ENCODE results near the gene ATP1A3. TPM values are rescaled to one million over a fixed set of nuclear protein-coding genes. Genes with fewer than 3 reads are reported as not detected.

The ATP1A3 gene
- total and polyA plus RNA-seq, 2 of the 13 experiments (the other 11 are each of a cell fraction or from before 2014, with no cell fraction given) = 0.01 to 0.04 TPM

DNA sequence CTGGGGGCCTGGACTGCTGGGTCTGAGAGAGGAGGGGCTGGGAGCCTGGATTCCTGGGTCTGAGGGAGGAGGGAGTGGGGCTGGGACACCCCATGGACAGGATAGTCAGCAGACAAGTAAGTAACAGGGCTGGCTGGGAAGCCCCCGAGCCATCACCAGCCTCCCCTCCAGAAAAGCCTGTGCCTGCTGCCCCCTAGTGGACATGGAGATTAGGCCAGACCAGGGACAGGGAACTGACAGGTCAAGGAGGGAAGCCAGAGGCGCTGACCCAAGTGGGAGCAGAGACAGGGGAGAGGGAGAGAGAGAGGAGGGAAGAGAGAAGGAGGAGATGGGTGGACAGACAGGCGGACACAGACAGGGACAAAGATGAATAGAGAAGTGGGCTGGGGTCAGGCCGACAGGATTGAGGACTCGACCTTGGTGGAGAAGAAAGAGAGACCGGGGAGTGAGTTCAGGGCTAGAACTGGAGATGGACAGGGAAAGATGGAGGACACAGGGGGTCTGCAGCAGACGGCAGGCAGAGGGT lies 59.1 kb downstream of the ATP1A3 start:
- WGBS (ENCODE audit: low lambda C conversion rate) = 31% methylated on average over 7 of the region's 7 CpGs
- Histone ChIP-seq H3K9me3 (ENCODE audit: low read length) (no peaks in the 10 kb centered on the region), H2AFZ (ENCODE audit: low read length) (no peak overlapping the region), H3K9ac (ENCODE audit: insufficient read depth, low read depth, low read length) (no peak overlapping the region), H3K79me2 (ENCODE audit: insufficient read depth, low read length) (no peaks in the 10 kb centered on the region), H3K4me1 (ENCODE audit: insufficient read depth, low read length) (no peaks in the 10 kb centered on the region), H3K36me3 (replicated peaks in 1 of 2; ENCODE audit: control insufficient read depth in 1 of 2, insufficient read depth in 2 of 2, low read length in 2 of 2) (no peaks in the 10 kb centered on the region), H4K20me1 (ENCODE audit: insufficient read depth, low read length) (peaks cover 6% of the 10 kb centered on the region; the same call in 1 of the 2 replicates), H3K27me3 (ENCODE audit: control insufficient read depth in 1 of 2, insufficient read depth in 2 of 2, low read length in 2 of 2) (peaks cover 12 to 76% of the 10 kb centered on the region in 2 experiments; a peak in 4 of 5 replicates), H3K4me3 (replicated peaks in 1 of 3; ENCODE audit: insufficient read depth in 1 of 3, low read depth in 2 of 3, low read length in 3 of 3) (no peak overlapping the region), H3K4me2 (ENCODE audit: low read depth, low read length) (no peak overlapping the region), H3K27ac (ENCODE audit: extremely low read length, insufficient read depth, low read length) (no peak overlapping the region)
- BruUV-seq (replicated peaks) = no TSS peak
- in situ Hi-C loops (cut with HindIII; ENCODE audit: extremely low pct_ligation_motif_present, low pct_unique_long_range_greater_than_20kb) (loop anchor here (10.0 kb wide), 1 partner anchor 50 kb away; the partner anchor contains the start of gene ARHGEF1), intact Hi-C loops (cut with micrococcal nuclease; ENCODE audit: unreplicated experiment) (loop anchor here (2.0 kb wide), 1 partner anchor 62 kb away; no protein-coding TSS in a partner anchor)
- peak; percentile 30 for FAIRE-seq
- peak; percentile 80 for ATAC-seq
- peak; percentile 58 for DNase-seq (ENCODE audit: low spot score)
- ChIA-PET POLR2A (no interaction called here), CTCF (ENCODE audit: low intra/inter-chr PET ratio, low total read pairs) (interaction anchor here (0.8 to 2.4 kb wide), 4 partner anchors 47 to 76 kb away, joined by 3 to 13 read pairs (median 4); partner anchors contain the start of gene CD79A)
- peak; percentile 43 for TF ChIP-seq XRCC5 (optimal IDR thresholded peaks at IDR 0.05; ENCODE audit: low read length)
- TF ChIP-seq, protein P1, sequence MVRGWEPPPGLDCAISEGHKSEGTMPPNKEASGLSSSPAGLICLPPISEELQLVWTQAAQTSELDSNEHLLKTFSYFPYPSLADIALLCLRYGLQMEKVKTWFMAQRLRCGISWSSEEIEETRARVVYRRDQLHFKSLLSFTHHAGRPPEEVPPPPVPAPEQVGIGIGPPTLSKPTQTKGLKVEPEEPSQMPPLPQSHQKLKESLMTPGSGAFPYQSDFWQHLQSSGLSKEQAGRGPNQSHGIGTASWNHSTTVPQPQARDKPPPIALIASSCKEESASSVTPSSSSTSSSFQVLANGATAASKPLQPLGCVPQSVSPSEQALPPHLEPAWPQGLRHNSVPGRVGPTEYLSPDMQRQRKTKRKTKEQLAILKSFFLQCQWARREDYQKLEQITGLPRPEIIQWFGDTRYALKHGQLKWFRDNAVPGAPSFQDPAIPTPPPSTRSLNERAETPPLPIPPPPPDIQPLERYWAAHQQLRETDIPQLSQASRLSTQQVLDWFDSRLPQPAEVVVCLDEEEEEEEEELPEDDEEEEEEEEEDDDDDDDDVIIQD (CRISPR knock-in tag; IDR thresholded peaks at IDR 0.05; ENCODE audit: low read depth) = no peak
- no peak for TF ChIP-seq ZFYVE20 (CRISPR knock-in tag; IDR thresholded peaks at IDR 0.05; ENCODE audit: borderline replicate concordance, low read depth)
- no peak for TF ChIP-seq NR2F6 (IDR thresholded peaks at IDR 0.05)
- peak; percentile 36; the same call in 1 of the 2 replicates for TF ChIP-seq NR2F6 (CRISPR knock-in tag; IDR thresholded peaks at IDR 0.05)
- peak; percentile 53 for TF ChIP-seq SMC3 (IDR thresholded peaks at IDR 0.05; ENCODE audit: low read length)
- no peak for TF ChIP-seq KDM2A (CRISPR knock-in tag; IDR thresholded peaks at IDR 0.05; ENCODE audit: borderline replicate concordance, low read depth)
- no peak for TF ChIP-seq ZNF362 (CRISPR knock-in tag; IDR thresholded peaks at IDR 0.05; ENCODE audit: borderline replicate concordance)
- peak; percentile 26; the same call in 1 of the 2 replicates for TF ChIP-seq SALL1 (CRISPR knock-in tag; IDR thresholded peaks at IDR 0.05)
- no peak for TF ChIP-seq KLF6 (CRISPR knock-in tag; IDR thresholded peaks at IDR 0.05)
- no peak for TF ChIP-seq ZBED4 (CRISPR knock-in tag; IDR thresholded peaks at IDR 0.05; ENCODE audit: borderline replicate concordance)
- peak; percentile 88 for TF ChIP-seq ZSCAN22 (CRISPR knock-in tag; IDR thresholded peaks at IDR 0.05)
- no peak for TF ChIP-seq NFIB (CRISPR knock-in tag; IDR thresholded peaks at IDR 0.05; ENCODE audit: borderline replicate concordance)
- peak; percentile 62 for TF ChIP-seq PATZ1 (CRISPR knock-in tag; IDR thresholded peaks at IDR 0.05)
- no peak for TF ChIP-seq TRIM22 (IDR thresholded peaks at IDR 0.05)

Measured in HepG2 (cell line).